GM19043 (cell line): ENCODE data around the gene SRGAP3.
A peak's percentile ranks its signal among the peaks of the same experiment; 100 is the strongest.

Source experiments
- ATAC-seq: cut with Tn5 transposase; IDR thresholded peaks from one replicate; pipeline ENCODE4 v1.9.1; 2021; ENCODE audit warnings: low read depth; ENCODE audit not compliant: unreplicated experiment

The SRGAP3 gene

GRCh38 chr3:9180764-9181117 is 68.7 kb downstream of the SRGAP3 start:
- peak; percentile 18 for ATAC-seq

GRCh38 chr3:9179826-9180763 is 69.4 kb downstream of the SRGAP3 start:
- ATAC-seq: peak; percentile 54

GRCh38 chr3:9178697-9179096 is 70.7 kb downstream of the SRGAP3 start:
- no peak for ATAC-seq

GRCh38 chr3:9175421-9175820 is 74.0 kb downstream of the SRGAP3 start:
- no peak for ATAC-seq

- no peak for ATAC-seq
These were observed 76.0 kb downstream of the SRGAP3 start for GRCh38 chr3:9173445-9173844.

- ATAC-seq: no peak
These were observed 76.6 kb downstream of the SRGAP3 start for GRCh38 chr3:9172851-9173321.

GRCh38 chr3:9170851-9171160 is 78.6 kb downstream of the SRGAP3 start:
- ATAC-seq: no peak

- no peak for ATAC-seq
These were observed 79.2 kb downstream of the SRGAP3 start for GRCh38 chr3:9169956-9170850.

GRCh38 chr3:9169326-9169725 is 80.1 kb downstream of the SRGAP3 start:
- no peak for ATAC-seq

GRCh38 chr3:9168241-9168741 is 81.2 kb downstream of the SRGAP3 start:
- ATAC-seq: peak; percentile 99

- ATAC-seq: no peak
These were observed 82.2 kb downstream of the SRGAP3 start for GRCh38 chr3:9167222-9167621.

GRCh38 chr3:9165421-9165820 is 84.0 kb downstream of the SRGAP3 start:
- ATAC-seq: no peak

GRCh38 chr3:9163289-9163688 is 86.2 kb downstream of the SRGAP3 start:
- ATAC-seq: no peak

- ATAC-seq: no peak
These were observed 87.6 kb downstream of the SRGAP3 start for GRCh38 chr3:9161811-9162210.

GRCh38 chr3:9161298-9161697 is 88.1 kb downstream of the SRGAP3 start:
- no peak for ATAC-seq

GRCh38 chr3:9158865-9159630 is 90.4 kb downstream of the SRGAP3 start:
- no peak for ATAC-seq

- no peak for ATAC-seq
These were observed 91.6 kb downstream of the SRGAP3 start for GRCh38 chr3:9157651-9158362.

- ATAC-seq: no peak
These were observed 92.8 kb downstream of the SRGAP3 start for GRCh38 chr3:9156604-9157003.

GRCh38 chr3:9155028-9155427 is 94.4 kb downstream of the SRGAP3 start:
- ATAC-seq: no peak
